Measurements from ENCODE around the gene OR52I1. TPM values are rescaled to one million over a fixed set of nuclear protein-coding genes. Genes with fewer than 3 reads are reported as not detected.
A peak's percentile ranks its signal among the peaks of the same experiment; 100 is the strongest.

Gene OR52I1
- total RNA-seq, 4 donors from 2014 or later: not detected

GRCh38 chr11:4581443-4581842 is 12.4 kb upstream of the OR52I1 start, which contains the start of gene OR52I2:
TSS of gene OR52I2 (plus strand) at chr11:4581743.
- DNase-seq (ENCODE audit: low spot score) (no peak), ATAC-seq (ENCODE audit: low FRiP score) (no peak)
- no peak for TF ChIP-seq CTCF (IDR thresholded peaks at IDR 0.05)

GRCh38 chr11:4589017-4589416 is 4.8 kb upstream of the OR52I1 start:
- ATAC-seq (ENCODE audit: low FRiP score) (no peak), DNase-seq (ENCODE audit: low spot score) (no peak)
- TF ChIP-seq CTCF (IDR thresholded peaks at IDR 0.05): no peak

- no peak for ATAC-seq (ENCODE audit: low FRiP score)
- TF ChIP-seq CTCF (IDR thresholded peaks at IDR 0.05): no peak
- DNase-seq (ENCODE audit: low spot score): no peak
Observed at GRCh38 chr11:4605057-4605456, 11.2 kb downstream of the OR52I1 start.

GRCh38 chr11:4606231-4607015 is 12.6 kb downstream of the OR52I1 start:
- DNase-seq (ENCODE audit: low spot score) (no peak), ATAC-seq (ENCODE audit: low FRiP score) (no peak)
- TF ChIP-seq CTCF (IDR thresholded peaks at IDR 0.05): no peak

- DNase-seq (ENCODE audit: low spot score) (no peak), ATAC-seq (ENCODE audit: low FRiP score) (no peak)
- no peak for TF ChIP-seq CTCF (IDR thresholded peaks at IDR 0.05)
Observed at GRCh38 chr11:4607096-4607495, 13.3 kb downstream of the OR52I1 start.

- peak; percentile 99 for ATAC-seq (ENCODE audit: low FRiP score)
- no peak for TF ChIP-seq CTCF (IDR thresholded peaks at IDR 0.05)
- peak; percentile 85 for DNase-seq (ENCODE audit: low spot score)
Observed at GRCh38 chr11:4607781-4608666, 14.2 kb downstream of the OR52I1 start, which contains the start of gene TRIM68. TSS of gene TRIM68 (minus strand) at chr11:4608231. CDS start at chr11:4605504, 2,727 bp downstream.

Measured in omental fat pad (tissue), 4 donors.